ENCODE results near the gene GPR155.

DNA sequence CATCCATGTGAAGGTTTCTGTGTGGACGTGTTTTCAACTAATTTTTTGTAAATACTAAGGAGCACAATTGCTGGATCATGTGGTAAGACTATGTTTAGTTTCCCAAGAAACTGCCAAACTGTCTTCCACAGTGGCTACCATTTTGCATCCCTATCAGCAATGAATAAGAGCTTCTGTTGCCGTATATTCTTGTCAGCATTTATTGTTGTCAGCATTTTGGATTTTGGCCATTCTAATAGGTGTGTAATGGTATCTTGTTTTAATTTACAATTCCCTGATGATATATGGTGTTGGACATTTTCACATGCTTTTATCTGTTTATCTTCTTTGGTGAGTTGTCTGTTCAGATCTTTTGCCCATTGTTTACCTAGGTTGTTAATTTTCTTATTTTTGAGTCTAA lies 56.8 kb downstream of the GPR155 start:
- TF ChIP-seq, protein P1, sequence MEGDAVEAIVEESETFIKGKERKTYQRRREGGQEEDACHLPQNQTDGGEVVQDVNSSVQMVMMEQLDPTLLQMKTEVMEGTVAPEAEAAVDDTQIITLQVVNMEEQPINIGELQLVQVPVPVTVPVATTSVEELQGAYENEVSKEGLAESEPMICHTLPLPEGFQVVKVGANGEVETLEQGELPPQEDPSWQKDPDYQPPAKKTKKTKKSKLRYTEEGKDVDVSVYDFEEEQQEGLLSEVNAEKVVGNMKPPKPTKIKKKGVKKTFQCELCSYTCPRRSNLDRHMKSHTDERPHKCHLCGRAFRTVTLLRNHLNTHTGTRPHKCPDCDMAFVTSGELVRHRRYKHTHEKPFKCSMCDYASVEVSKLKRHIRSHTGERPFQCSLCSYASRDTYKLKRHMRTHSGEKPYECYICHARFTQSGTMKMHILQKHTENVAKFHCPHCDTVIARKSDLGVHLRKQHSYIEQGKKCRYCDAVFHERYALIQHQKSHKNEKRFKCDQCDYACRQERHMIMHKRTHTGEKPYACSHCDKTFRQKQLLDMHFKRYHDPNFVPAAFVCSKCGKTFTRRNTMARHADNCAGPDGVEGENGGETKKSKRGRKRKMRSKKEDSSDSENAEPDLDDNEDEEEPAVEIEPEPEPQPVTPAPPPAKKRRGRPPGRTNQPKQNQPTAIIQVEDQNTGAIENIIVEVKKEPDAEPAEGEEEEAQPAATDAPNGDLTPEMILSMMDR (IDR thresholded peaks at IDR 0.05) = no peak
- no peak for TF ChIP-seq POLR2A (IDR thresholded peaks at IDR 0.05)

Data from Peyer's patch (tissue), 4 donors.